Sigmoid colon (tissue), 7 donors: ENCODE data around the gene GALNT1. TPM values are rescaled to one million over a fixed set of nuclear protein-coding genes. Genes with fewer than 3 reads are reported as not detected.

ENCODE experiments used
- DNase-seq: peaks from one replicate; pipeline ENCODE4 v3.0.0-alpha.2; 2019
- H3K27ac ChIP-seq, 4 donors: fragments of 200-600 bp; sonication (generic); one replicate each; pipeline ENCODE4 v1.5.1; 2016 to 2019; ENCODE audit warnings: mild to moderate bottlenecking in 1 of 4
- H3K27me3 ChIP-seq, 3 donors: fragments of 200-600 bp; sonication (generic); one replicate each; pipeline ENCODE4 v1.5.1; 2019; ENCODE audit warnings: mild to moderate bottlenecking in 1 of 3
- H3K36me3 ChIP-seq, 4 donors: fragments of 200-600 bp; sonication (generic); one replicate each; pipeline ENCODE4 v1.5.1; 2016 to 2019
- H3K4me1 ChIP-seq, 4 donors: fragments of 200-600 bp; sonication (generic); one replicate each; pipeline ENCODE4 v1.5.1; 2017 to 2019
- H3K4me3 ChIP-seq, 4 donors: fragments of 200-600 bp; sonication (generic); one replicate each; pipeline ENCODE4 v1.5.1; 2017 to 2019; ENCODE audit warnings: mild to moderate bottlenecking in 2 of 4, moderate library complexity in 1 of 4
- H3K9me3 ChIP-seq, 4 donors: fragments of 200-600 bp in 3 of 4; sonication (generic) in 3 of 4; one replicate each; pipeline versions ENCODE4 v1.5.1 to v1.6.1; 2013 to 2019
- CTCF ChIP-seq, 4 experiments: fragments of 450-650 bp in 3 of 4; fragments of 200-600 bp in 1 of 4; IDR thresholded peaks; one replicate each; pipeline ENCODE4 v1.5.1; 2016 to 2019; ENCODE audit warnings: antibody characterized with exemption in 4 of 4, mild to moderate bottlenecking in 3 of 4, moderate library complexity in 2 of 4
- EP300 ChIP-seq, 4 donors: sonication (generic); formaldehyde crosslinking; IDR thresholded peaks; one replicate each; pipeline ENCODE4 v1.6.1; 2017; ENCODE audit warnings: antibody characterized with exemption in 4 of 4
- POLR2A ChIP-seq, 2 donors: fragments of 450-650 bp; IDR thresholded peaks; one replicate each; pipeline ENCODE4 v1.6.1; 2016; ENCODE audit warnings: antibody characterized with exemption in 2 of 2, mild to moderate bottlenecking in 2 of 2, moderate library complexity in 2 of 2
- POLR2AphosphoS5 ChIP-seq, 4 donors: sonication (generic); formaldehyde crosslinking; IDR thresholded peaks; one replicate each; pipeline ENCODE4 v1.6.1; 2017; ENCODE audit warnings: antibody characterized with exemption in 4 of 4
- WGBS, 2 donors: extraction: QIAGEN DNeasy Blood & Tissue Kit; methylation state at CpG; one replicate each; pipeline ENCODE4 v1.1.7; 2013; 5-methylcytosine and 5-hydroxymethylcytosine counted together
- intact Hi-C: fragments of 100-400 bp; cut with DNase I; formaldehyde crosslinking; loops from one replicate; pipeline ENCODE4 v1.15.1; 2023
- polyA plus RNA-seq, 3 donors: library from polyadenylated mRNA; stranded (reverse); fragments of 200-250 nt; gene quantifications; one replicate each; pipeline ENCODE4 v1.2.3, GENCODE V29; 2013
- total RNA-seq, 4 donors: library from RNA; depleted of rRNA; stranded (reverse); fragments of >200 nt; gene quantifications; one replicate each; pipeline ENCODE4 v1.1.0, GENCODE V29; 2016
- donor health status: healthy with polysubstance abuse.
- donor health status: Bipolar disorder and iron deficiency.
- donor health status: healthy.

The GALNT1 gene
- total and polyA plus RNA-seq, 7 donors = 21.5 to 33.9 (median 29.7) TPM

- Histone ChIP-seq H3K27me3 (no peaks in the 10 kb centered on the region), H3K36me3 (no peaks in the 10 kb centered on the region), H3K4me3 (no peak overlapping the region), H3K27ac (no peak overlapping the region), H3K4me1 (no peaks in the 10 kb centered on the region), H3K9me3 (peaks cover 0 to 3% (median 0%) of the 10 kb centered on the region in 4 donors)
- intact Hi-C loops = no loop called here
- no peak for DNase-seq
- WGBS, 2 donors = 95 to 97% methylated on average over 4 of the region's 4 CpGs
- no peak for TF ChIP-seq POLR2AphosphoS5 (IDR thresholded peaks at IDR 0.05)
- no peak for TF ChIP-seq POLR2A (IDR thresholded peaks at IDR 0.05)
These were observed 61.3 kb downstream of the GALNT1 start for GRCh38 chr18:35642802-35643201.

- no peaks in the 10 kb centered on the region for H3K36me3 ChIP-seq
- no peak for DNase-seq
- H3K27me3 ChIP-seq = no peaks in the 10 kb centered on the region
- no peaks in the 10 kb centered on the region for H3K9me3 ChIP-seq
- intact Hi-C loops = no loop called here
- no peak overlapping the region for H3K4me3 ChIP-seq
- no peak overlapping the region for H3K27ac ChIP-seq
- no peak for TF ChIP-seq CTCF (IDR thresholded peaks at IDR 0.05)
- no peak for TF ChIP-seq POLR2A (IDR thresholded peaks at IDR 0.05)
- TF ChIP-seq POLR2AphosphoS5 (IDR thresholded peaks at IDR 0.05) = no peak
- no peak for TF ChIP-seq EP300 (IDR thresholded peaks at IDR 0.05)
- H3K4me1 ChIP-seq = no peaks in the 10 kb centered on the region
These were observed 64.9 kb downstream of the GALNT1 start for GRCh38 chr18:35646449-35646848.

- DNase-seq = no peak
- WGBS, 2 donors = 71 to 81% methylated on average over 4 of the region's 4 CpGs
- Histone ChIP-seq H3K36me3 (no peaks in the 10 kb centered on the region), H3K9me3 (no peaks in the 10 kb centered on the region), H3K27me3 (no peaks in the 10 kb centered on the region), H3K4me1 (peaks cover 0 to 37% (median 25%) of the 10 kb centered on the region in 4 donors), H3K27ac (peak overlapping the region in 2 of 4 donors; percentile 0 to 13), H3K4me3 (no peak overlapping the region)
- TF ChIP-seq EP300 (IDR thresholded peaks at IDR 0.05) = no peak
- no peak for TF ChIP-seq CTCF (IDR thresholded peaks at IDR 0.05)
- TF ChIP-seq POLR2AphosphoS5 (IDR thresholded peaks at IDR 0.05) = no peak
- TF ChIP-seq POLR2A (IDR thresholded peaks at IDR 0.05) = no peak
- intact Hi-C loops = loop anchor here (10.0 kb wide), 1 partner anchor 69 kb away; the partner anchor contains the start of gene GALNT1
These were observed 72.0 kb downstream of the GALNT1 start for GRCh38 chr18:35653392-35654135.

GRCh38 chr18:35658112-35658511 lies 76.6 kb downstream of the GALNT1 start:
- H3K4me1 ChIP-seq = peaks cover 0 to 32% (median 21%) of the 10 kb centered on the region in 4 donors
- no peaks in the 10 kb centered on the region for H3K9me3 ChIP-seq
- whole genome bisulfite sequencing, 2 donors = 96% methylated on average over 4 of the region's 4 CpGs
- no peak overlapping the region for H3K4me3 ChIP-seq
- H3K27me3 ChIP-seq = no peaks in the 10 kb centered on the region
- H3K27ac ChIP-seq = no peak overlapping the region
- intact Hi-C loops = loop anchor here (10.0 kb wide), 1 partner anchor 73 kb away; the partner anchor contains the start of gene GALNT1
- TF ChIP-seq POLR2AphosphoS5 (IDR thresholded peaks at IDR 0.05) = no peak
- no peak for TF ChIP-seq EP300 (IDR thresholded peaks at IDR 0.05)
- TF ChIP-seq POLR2A (IDR thresholded peaks at IDR 0.05) = no peak
- TF ChIP-seq CTCF (IDR thresholded peaks at IDR 0.05) = no peak
- DNase-seq = no peak
- no peaks in the 10 kb centered on the region for H3K36me3 ChIP-seq

GRCh38 chr18:35661483-35662146 lies 80.1 kb downstream of the GALNT1 start:
- H3K27me3 ChIP-seq = no peaks in the 10 kb centered on the region
- H3K4me1 ChIP-seq = no peaks in the 10 kb centered on the region
- whole genome bisulfite sequencing, 2 donors = 68 to 80% methylated on average over 5 of the region's 5 CpGs
- H3K4me3 ChIP-seq = no peak overlapping the region
- peaks cover 0 to 27% (median 0%) of the 10 kb centered on the region in 4 donors for H3K36me3 ChIP-seq
- no peaks in the 10 kb centered on the region for H3K9me3 ChIP-seq
- DNase-seq = no peak
- intact Hi-C loops = no loop called here
- TF ChIP-seq CTCF (IDR thresholded peaks at IDR 0.05) (no peak), POLR2AphosphoS5 (IDR thresholded peaks at IDR 0.05) (no peak), EP300 (IDR thresholded peaks at IDR 0.05) (no peak), POLR2A (IDR thresholded peaks at IDR 0.05) (no peak)
- H3K27ac ChIP-seq = no peak overlapping the region
